GM06990 (cell line): ENCODE results near the gene C5orf63.

ENCODE experiments used
- DNase-seq: peaks from one replicate; pipeline ENCODE4 v3.0.0-alpha.2; 2011; ENCODE audit not compliant: insufficient read length; ENCODE audit errors: extremely low read depth
- H3K27me3 ChIP-seq: replicated peaks from 2 replicates; pipeline ENCODE4 v1.6.0; 2011; ENCODE audit warnings: low read length; ENCODE audit not compliant: control insufficient read depth, insufficient read depth
- H3K36me3 ChIP-seq: 2 replicates; pipeline ENCODE4 v1.5.1; 2011; ENCODE audit warnings: low read length; ENCODE audit not compliant: control insufficient read depth, insufficient read depth
- H3K4me3 ChIP-seq: replicated peaks from 2 replicates; pipeline ENCODE4 v1.5.1; 2011; ENCODE audit warnings: low read depth, mild to moderate bottlenecking, control low read depth, low read length
- TF ChIP-seq, protein P1 (sequence below): IDR thresholded peaks from 2 replicates; pipeline ENCODE4 v1.5.1; 2011; ENCODE audit warnings: low read length, control low read depth, mild to moderate bottlenecking, inconsistent platforms; ENCODE audit not compliant: insufficient read depth, poor library complexity, severe bottlenecking

C5orf63 gene

GRCh38 chr5:127070243-127070642, 3.1 kb downstream of the C5orf63 start:
- TF ChIP-seq, protein P1, sequence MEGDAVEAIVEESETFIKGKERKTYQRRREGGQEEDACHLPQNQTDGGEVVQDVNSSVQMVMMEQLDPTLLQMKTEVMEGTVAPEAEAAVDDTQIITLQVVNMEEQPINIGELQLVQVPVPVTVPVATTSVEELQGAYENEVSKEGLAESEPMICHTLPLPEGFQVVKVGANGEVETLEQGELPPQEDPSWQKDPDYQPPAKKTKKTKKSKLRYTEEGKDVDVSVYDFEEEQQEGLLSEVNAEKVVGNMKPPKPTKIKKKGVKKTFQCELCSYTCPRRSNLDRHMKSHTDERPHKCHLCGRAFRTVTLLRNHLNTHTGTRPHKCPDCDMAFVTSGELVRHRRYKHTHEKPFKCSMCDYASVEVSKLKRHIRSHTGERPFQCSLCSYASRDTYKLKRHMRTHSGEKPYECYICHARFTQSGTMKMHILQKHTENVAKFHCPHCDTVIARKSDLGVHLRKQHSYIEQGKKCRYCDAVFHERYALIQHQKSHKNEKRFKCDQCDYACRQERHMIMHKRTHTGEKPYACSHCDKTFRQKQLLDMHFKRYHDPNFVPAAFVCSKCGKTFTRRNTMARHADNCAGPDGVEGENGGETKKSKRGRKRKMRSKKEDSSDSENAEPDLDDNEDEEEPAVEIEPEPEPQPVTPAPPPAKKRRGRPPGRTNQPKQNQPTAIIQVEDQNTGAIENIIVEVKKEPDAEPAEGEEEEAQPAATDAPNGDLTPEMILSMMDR, result no peak
- H3K4me3 ChIP-seq, result no peak overlapping the region
- no peak for DNase-seq

DNA sequence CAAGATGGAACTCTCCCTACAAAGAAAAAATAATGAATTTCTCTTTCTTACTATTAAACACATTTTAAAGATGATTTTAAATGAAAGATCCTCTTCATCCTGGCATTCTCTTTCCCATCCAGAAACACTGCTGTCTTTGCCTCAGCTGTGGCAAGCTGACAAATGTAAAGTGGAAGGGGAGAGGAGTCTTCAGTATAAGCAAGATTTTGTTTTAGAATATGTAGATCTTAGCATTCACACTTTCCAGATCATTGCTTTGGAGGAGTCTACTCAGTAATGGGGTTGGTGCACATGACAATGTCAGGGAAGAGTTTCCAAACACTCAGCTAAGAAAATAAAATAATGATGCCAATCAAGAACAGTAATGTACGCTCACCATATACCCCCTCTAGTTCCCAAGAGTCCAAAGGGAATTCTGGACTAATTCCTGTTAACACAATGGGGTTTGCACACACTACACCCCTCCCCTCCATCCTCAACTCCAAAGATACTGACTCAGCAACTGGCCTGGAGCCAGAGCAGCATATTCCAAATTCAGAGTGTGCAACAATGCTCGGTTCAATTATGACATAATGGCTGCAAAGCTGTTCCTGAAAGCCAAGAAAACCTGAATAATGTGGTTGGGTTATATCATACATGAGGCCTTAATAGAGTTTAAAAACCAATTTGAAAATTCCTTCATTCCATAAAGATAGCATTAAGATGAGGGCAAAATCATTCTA, 4.6 kb downstream of the C5orf63 start:
- Histone ChIP-seq H3K27me3 (no peaks in the 10 kb centered on the region), H3K4me3 (no peak overlapping the region), H3K36me3 (0 out of 2 replicates have a peak, but pooled peaks cover 1% of the 10 kb centered on the region)
- TF ChIP-seq, protein P1, result no peak
- no peak for DNase-seq

More at GRCh38 chr5:127070243-127070642, 3.1 kb downstream of the C5orf63 start:
- Histone ChIP-seq H3K36me3 (0 out of 2 replicates have a peak, but pooled peaks cover 1% of the 10 kb centered on the region), H3K27me3 (no peaks in the 10 kb centered on the region)

DNA sequence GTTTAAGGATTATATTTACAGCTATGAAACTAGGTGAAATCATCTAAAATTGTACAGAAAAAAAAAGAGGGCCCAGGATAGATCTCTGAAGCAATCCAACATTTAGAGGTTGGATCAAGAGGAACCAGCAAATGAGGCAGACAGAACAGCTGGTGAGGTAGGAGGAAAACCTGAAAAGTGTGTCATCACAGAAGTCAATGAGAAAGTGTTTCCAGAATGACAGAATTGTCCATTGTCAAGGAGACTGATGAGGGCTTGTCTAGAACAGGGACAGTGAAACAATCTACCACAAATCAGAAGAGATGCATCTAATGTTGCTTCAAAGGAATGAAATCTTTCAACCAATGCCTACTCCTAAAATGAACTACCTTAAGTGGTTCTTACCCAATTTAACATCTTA, 6.6 kb downstream of the C5orf63 start:
- H3K27me3 ChIP-seq, result no peaks in the 10 kb centered on the region
- H3K4me3 ChIP-seq, result no peak overlapping the region
- TF ChIP-seq, protein P1, result no peak
- 0 out of 2 replicates have a peak, but pooled peaks cover 1% of the 10 kb centered on the region for H3K36me3 ChIP-seq
- no peak for DNase-seq

DNA sequence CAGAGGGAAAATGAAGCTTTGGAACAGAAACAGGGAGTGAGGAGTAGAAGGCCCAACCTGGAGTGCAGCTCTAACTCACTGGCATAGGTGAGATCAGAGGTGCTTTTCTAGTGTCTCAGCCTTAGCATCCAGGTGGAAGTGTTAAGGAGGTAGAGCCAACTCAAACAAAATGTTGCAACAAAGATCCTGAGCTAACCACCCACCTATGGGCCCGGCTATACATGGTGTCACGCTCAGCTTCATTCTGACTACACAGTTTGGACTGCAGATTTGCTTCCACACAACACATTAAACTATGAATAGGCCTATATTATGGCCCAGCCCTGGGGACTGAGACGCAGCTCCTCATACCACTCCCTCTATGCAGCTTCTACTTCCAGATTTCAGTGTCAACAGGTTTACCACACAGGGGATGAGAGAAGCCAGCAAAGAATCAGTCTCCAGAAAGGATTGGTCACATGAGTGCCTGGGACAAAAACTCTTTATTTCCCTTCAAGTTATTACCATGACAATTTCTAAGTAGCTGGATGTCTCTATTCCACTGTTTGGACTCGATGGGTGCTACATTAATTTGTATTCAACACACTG, 9.0 kb downstream of the C5orf63 start:
- Histone ChIP-seq H3K27me3 (no peaks in the 10 kb centered on the region), H3K36me3 (0 out of 2 replicates have a peak, but pooled peaks cover 1% of the 10 kb centered on the region), H3K4me3 (no peak overlapping the region)
- TF ChIP-seq, protein P1, result no peak
- DNase-seq, result no peak

DNA sequence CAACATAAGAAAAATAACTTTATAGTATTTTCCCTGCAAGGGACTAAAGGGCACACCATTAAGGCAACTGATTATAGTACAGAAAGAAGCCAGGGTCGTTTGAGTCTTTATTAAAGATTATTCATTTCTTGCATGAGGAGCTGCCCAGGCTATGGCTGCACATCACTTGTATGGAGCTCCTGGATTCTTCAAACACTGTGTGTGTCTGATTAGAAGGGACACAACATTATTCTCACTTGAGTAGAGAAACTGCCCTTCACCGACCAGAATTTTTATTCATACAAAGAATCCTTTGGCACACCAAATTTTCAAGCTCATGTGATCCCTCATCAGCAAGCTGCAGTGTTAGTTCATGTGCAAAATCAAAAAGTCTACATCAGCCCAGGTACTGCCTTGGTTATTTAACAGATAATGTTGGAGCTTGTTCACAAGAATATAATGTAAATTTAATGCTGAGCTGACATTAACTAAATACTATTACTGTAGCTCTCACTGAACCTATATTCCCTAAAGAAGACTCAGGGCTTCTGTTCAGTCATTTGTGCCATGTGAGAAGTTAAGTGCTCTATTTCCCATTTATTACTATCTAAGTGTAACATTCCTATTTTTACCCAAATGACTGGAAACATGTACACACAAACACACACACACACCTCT, 9.9 kb downstream of the C5orf63 start:
- TF ChIP-seq, protein P1, result no peak
- no peaks in the 10 kb centered on the region for H3K27me3 ChIP-seq
- no peak overlapping the region for H3K4me3 ChIP-seq
- DNase-seq, result no peak
- 0 out of 2 replicates have a peak, but pooled peaks cover 1% of the 10 kb centered on the region for H3K36me3 ChIP-seq
